NCI-H1930 (cell line): ENCODE results near the gene GIMAP1.

ENCODE experiments used
- DNase-seq, 2 experiments: peaks; one replicate each; lab custom pipeline; 2025; lab: John Stamatoyannopoulos, UW

Gene GIMAP1

GRCh38 chr7:150722431-150722931, 6.1 kb downstream of the GIMAP1 start:
- no peak for DNase-seq

GRCh38 chr7:150723467-150723866, 7.1 kb downstream of the GIMAP1 start:
- DNase-seq = no peak

GRCh38 chr7:150727381-150727780, 11.0 kb downstream of the GIMAP1 start:
- no peak for DNase-seq

GRCh38 chr7:150728011-150728410, 11.6 kb downstream of the GIMAP1 start:
- DNase-seq = no peak

GRCh38 chr7:150728609-150729008, 12.2 kb downstream of the GIMAP1 start:
- DNase-seq = no peak

GRCh38 chr7:150731916-150732315, 15.5 kb downstream of the GIMAP1 start:
- no peak for DNase-seq

- no peak for DNase-seq
Observed at GRCh38 chr7:150732786-150733481, 16.5 kb downstream of the GIMAP1 start.

- DNase-seq = no peak
Observed at GRCh38 chr7:150733482-150734095, 17.2 kb downstream of the GIMAP1 start.

GRCh38 chr7:150734254-150734653, 17.8 kb downstream of the GIMAP1 start:
- no peak for DNase-seq

- no peak for DNase-seq
Observed at GRCh38 chr7:150735596-150736358, 19.4 kb downstream of the GIMAP1 start.

GRCh38 chr7:150736864-150737263, 20.5 kb downstream of the GIMAP1 start:
- DNase-seq = no peak

- no peak for DNase-seq
Observed at GRCh38 chr7:150737265-150738055, 21.0 kb downstream of the GIMAP1 start, which contains the start of gene GIMAP5. Gene GIMAP5, plus strand, starts transcription at chr7:150737418. Its CDS starts 3,467 bp downstream, at chr7:150740885.

GRCh38 chr7:150738092-150738491, 21.7 kb downstream of the GIMAP1 start:
- no peak for DNase-seq

- DNase-seq = no peak
Observed at GRCh38 chr7:150738591-150739001, 22.2 kb downstream of the GIMAP1 start.

GRCh38 chr7:150739033-150739432, 22.6 kb downstream of the GIMAP1 start:
- DNase-seq = no peak

GRCh38 chr7:150740053-150740452, 23.6 kb downstream of the GIMAP1 start:
- no peak for DNase-seq

GRCh38 chr7:150742286-150742968, 26.0 kb downstream of the GIMAP1 start:
- no peak for DNase-seq

- DNase-seq = no peak
Observed at GRCh38 chr7:150744041-150744656, 27.7 kb downstream of the GIMAP1 start.

GRCh38 chr7:150745086-150745485, 28.7 kb downstream of the GIMAP1 start:
- DNase-seq = no peak

- no peak for DNase-seq
Observed at GRCh38 chr7:150745876-150746275, 29.5 kb downstream of the GIMAP1 start.

- DNase-seq = no peak
Observed at GRCh38 chr7:150746921-150747320, 30.5 kb downstream of the GIMAP1 start.
